GM21723 (cell line): ENCODE data around the gene ARHGAP19.
"Not testable (repeated sequence)": the region's sequence is repeated elsewhere in the genome, so short reads cannot be mapped to it uniquely, and the experiment has no call there.

Source experiments
- ATAC-seq: cut with Tn5 transposase; IDR thresholded peaks from one replicate; pipeline ENCODE4 v1.9.1; 2021; ENCODE audit warnings: mild to moderate bottlenecking, moderate library complexity; ENCODE audit not compliant: unreplicated experiment

ARHGAP19 gene

DNA sequence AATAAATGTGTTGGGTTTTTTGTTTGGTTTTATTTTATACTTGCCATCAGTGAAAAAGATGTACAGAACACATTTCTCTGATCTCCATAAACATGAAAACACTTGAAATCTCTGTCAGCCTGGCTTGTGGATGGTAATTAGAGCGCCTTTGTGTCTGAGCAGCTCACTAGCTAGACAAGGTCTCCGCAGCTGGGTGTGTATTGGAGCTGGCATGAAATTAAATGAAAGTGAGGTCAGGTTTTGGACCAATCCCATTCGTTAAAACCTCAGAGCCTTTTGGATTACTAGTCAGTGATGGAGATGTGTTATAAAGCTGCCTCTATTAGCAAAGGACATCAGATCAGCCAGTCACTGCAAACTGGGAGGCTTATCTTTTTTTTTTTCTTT is 29.4 kb upstream of the ARHGAP19 start:
- no peak for ATAC-seq

DNA sequence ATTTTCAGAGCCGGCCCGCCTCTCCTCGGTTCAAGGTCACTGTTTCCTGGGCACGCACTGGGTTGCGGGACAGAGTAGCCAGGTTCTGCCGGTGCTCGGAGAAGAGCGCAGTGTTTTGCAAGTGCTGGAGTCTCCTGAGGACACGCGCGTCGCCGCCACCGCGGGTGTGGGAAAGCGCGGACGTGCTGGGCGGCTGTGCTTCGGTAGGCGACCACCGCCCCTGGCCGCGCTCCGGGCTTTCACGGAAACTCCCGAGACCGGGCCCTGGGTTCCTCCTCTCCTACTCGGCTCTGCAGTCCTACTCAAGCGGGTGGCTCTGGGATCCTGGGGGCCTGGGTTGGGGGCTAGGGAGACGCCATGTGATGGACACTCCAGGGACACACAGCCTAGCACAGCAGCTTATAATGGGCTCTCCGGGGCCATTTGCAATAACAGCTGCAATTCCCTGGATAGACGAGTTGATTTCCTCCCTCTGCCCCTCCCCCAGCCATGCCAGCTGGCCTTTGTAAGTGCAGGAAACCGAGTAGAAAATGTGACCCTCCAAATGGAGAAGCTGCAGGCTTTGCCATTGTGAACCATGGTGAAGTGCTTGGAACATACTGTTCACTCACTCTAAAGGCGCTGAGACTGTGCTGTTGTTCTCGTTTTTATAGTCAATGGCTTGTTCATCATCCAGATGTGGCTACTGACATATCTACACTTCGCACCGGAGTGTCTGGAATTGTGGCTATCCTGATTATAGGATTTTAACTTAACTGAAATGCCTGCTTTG is 28.8 kb upstream of the ARHGAP19 start:
- ATAC-seq: no peak

DNA sequence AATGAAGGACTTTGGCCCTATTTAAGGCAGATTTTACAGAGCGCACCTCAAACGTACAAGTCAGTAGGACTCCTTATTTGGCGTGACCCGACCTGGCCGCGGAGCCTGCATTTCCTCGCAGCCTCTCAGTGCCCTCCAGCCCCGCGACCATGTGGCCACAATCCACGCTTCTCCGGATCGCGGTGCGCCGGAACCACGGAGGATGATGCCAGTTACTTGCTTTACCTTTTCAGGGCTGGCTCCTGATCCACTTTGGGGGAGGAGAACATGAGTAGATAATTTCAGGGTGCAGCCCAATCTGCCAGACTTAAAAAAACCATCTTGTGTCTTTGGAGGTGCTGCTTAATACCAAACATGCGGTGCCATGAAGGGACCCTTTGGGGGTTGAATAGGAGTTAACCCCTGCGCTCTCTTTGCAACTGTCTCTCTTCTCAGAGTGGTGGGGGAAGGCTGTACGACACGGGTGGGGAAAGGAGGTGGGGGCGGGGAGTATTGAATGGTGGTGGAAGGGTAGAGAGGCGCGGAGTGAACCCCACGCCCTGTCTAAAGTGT is 28.1 kb upstream of the ARHGAP19 start:
- no peak for ATAC-seq

DNA sequence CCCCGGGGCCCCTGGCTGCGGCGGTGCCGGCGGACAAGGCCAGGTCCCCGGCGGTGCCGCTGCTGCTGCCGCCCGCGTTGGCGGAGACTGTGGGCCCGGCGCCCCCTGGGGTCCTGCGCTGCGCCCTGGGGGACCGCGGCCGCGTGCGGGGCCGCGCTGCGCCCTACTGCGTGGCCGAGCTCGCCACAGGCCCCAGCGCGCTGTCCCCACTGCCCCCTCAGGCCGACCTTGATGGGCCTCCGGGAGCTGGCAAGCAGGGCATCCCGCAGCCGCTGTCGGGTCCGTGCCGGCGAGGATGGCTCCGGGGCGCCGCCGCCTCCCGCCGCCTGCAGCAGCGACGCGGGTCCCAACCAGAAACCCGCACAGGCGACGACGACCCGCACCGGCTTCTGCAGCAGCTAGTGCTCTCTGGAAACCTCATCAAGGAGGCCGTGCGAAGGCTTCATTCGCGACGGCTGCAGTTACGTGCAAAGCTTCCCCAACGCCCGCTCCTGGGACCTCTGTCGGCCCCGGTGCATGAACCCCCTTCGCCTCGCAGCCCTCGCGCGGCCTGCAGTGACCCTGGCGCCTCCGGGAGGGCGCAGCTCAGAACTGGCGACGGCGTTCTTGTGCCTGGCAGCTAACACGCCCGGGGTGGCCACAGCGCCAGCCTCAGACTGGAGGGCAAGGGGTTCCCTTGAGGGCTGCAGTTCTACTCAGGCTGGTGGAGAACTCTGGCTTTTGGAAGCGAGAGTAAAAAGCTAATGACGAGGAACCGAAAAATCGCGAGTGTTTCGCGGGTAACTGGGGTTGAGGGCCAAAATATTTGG is 27.4 kb upstream of the ARHGAP19 start:
- peak; percentile 42 for ATAC-seq

DNA sequence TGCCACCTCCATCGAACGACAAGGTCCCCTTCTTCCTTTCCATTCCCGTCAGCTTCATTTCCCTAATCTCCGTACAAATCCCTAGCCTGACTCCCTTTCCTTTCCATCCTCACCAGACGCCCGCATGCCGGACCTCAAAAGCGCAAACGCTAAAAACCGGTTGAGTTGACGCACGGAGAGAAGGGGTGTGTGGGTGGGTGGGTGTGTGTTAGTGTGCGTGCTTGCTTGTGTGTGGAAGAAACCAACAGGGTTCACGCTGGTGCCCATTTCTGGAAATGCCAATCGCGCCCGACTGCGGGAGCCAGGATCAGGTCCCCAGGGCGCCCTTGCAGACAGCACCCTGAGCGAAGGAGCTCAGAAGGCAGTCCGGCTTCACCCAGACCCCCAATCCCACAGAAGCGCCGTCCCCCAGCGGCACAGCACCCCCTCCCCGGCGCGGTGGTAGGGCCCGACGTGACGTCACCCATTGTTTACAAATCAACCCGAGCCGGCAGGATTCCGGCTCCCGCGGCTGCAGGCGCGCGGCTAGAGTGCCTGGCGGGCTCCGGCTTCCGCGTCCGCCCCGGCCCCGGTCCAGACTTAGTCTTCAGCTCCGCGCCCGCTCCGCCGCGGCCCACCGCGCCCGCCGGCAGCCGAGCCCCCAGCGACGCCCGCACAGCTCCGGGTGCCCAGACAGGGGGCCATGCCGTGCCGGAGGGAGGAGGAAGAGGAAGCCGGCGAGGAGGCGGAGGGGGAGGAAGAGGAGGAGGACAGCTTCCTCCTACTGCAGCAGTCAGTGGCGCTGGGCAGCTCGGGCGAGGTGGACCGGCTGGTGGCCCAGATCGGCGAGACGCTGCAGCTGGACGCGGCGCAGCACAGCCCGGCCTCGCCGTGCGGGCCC is 26.6 kb upstream of the ARHGAP19 start, which contains the start of gene FRAT1:
Gene FRAT1 (plus strand): TSS at position 500 of the 880 bp plus-strand sequence. CDS start 183 bp downstream, at position 683.
- ATAC-seq: peak; percentile 83

DNA sequence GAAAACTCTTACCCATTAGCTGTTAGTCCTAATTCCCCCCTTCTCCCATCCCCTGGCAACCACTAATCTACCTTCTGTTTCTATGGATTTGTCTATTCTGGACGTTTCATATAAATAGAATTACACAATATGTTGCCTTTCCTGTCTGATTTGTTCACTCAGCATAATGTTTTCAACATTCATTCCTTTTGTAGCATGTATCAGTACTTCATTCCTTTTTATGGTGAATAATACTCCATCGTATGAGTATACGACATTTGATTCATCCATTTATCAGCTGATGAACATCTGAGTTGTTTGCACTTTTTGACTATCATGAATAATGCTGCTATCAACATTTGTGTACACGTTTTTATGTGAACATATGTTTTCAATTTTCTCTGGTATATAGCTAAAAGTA is 22.2 kb upstream of the ARHGAP19 start:
- no peak for ATAC-seq

DNA sequence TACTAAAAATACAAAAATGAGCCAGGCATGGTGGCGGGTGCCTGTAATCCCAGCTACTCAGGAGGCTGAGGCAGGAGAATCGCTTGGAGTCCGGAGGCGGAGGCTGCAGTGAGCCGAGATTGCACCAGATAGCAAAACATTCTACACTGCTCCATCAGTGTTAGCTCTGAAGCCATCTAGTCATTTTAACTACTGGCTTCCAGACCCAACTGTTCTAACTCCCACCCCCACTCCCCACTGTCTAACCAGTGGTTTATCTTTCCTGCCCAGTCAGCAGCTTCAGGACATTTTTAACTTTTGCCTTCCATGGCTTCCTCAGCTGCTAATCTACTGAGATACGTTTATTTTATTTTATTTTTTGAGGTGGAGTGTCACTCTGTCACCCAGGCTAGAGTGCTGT is 20.5 kb upstream of the ARHGAP19 start:
- ATAC-seq: no peak

DNA sequence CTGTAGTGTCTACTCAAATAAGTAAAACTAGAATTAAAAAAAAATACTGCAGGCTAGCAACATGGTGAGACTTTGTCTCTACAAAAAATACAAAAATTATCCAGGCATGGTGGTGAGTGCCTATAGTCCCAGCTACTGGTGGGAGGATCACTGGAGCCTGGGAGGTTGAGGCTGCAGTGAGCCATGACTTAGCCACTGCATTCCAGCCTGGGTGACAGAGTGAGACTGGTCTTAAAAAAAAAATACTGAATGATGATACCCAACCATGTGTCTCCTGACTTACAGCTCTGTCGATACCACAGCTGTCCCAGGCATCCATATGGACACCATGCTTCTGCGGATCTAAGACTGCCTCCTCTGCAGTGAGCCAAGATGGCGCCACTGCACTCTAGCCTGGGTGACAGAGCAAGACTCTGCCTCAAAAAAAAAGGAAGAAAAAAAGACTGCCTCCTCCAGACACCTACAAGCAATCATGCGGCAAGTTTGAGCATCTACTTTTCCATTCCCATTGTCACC is 18.7 kb upstream of the ARHGAP19 start:
- ATAC-seq: no peak

DNA sequence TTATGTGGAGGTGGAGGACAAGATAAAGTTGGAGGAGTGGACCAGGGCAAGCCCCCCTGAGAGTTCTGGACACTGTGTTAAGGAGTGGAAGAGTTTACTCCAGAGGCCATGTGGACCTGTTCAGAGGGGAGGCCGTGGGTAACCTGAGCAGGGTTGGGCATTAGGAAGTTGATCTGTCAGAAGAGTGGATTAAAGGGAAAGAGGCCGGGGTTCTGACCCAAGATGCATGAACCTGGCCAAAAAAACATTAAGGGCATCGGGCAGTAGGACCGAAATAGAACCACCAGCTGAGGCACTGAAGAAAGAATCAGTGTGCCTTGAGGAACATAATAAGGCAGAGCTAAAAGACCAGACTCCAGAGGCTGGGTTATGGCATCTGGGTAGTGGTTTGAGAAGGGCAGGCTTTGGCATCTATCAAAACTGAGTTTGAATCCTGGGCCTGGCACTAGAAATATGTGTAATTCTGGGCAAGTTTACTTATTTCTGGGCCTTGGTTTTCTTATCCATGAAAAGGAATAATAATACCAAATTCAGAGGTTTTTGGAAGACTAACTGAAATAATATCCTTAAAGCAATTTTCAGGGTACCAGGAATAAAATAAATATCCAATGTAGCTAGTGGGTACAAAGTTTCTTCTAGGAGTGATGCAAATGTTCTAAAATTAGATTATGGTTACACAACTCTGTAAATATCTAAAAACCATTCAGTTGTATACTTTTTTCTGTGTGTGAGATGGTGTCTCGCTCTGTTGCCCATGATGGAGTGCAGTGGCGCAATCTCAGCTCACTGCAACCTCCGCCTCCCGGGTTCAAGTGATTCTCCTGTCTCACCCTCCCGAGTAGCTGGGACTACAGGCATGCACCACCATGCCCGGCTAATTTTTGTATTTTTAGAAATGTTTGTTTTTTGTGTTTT is 15.7 kb upstream of the ARHGAP19 start:
- no peak for ATAC-seq

GRCh38 chr10:97307441-97307840 is 15.0 kb upstream of the ARHGAP19 start:
- no peak for ATAC-seq

- no peak for ATAC-seq
These were observed 9.8 kb upstream of the ARHGAP19 start for GRCh38 chr10:97302088-97302791.

DNA sequence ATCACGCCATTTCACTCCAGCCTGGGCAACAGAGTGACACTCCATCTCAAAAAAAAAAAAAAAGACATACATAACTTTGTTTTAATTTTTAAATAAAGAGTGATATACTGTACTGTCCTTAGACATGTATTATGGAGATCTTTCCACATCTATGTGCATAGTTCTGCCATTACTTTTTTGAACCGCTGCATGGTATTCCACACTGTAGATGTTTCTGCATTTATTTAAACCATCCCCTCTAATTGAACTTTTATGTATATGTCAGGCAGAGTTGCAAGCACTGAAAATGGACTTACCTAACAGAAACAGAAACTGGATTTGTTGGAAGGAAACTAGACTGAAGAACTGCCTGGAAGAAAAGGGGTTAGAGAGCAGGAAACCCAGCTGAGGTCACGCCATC is 8.5 kb upstream of the ARHGAP19 start:
- no peak for ATAC-seq

GRCh38 chr10:97298223-97298571 is 5.8 kb upstream of the ARHGAP19 start:
- ATAC-seq: no peak

DNA sequence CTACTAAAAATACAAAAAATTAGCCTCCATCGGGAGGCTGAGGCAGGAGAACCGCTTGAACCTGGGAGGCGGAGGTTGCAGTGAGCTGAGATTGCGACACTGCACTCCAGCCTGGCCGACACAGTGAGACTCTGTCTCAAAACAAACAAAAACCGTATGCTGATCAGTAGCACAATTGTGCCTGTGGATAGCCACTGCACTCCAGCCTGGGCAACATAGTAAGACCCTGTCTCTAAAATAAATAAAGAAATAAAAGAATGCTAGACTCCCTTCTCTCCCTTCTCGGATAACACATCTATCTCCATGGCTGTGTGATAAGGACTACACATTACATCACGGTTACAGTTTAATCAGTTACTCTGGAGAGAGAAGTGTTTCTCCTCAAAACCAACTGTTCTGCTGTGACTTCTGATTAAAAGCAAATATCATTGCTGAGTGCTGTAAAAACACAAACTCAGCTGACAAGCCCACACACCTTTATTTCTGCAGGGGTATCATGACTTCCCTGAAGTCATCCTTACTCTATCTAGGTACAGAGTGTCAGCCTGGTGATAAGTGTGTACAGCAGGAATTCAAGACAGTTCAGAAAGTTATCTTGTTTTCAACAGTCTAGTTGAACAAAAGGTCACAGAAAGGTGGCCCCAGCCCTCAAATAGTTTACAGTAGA is 5.3 kb upstream of the ARHGAP19 start:
- no peak for ATAC-seq

- no peak for ATAC-seq
These were observed 393 bp upstream of the ARHGAP19 start for GRCh38 chr10:97292862-97293198.

- no peak for ATAC-seq
These were observed 910 bp downstream of the ARHGAP19 start for GRCh38 chr10:97291357-97292096.

DNA sequence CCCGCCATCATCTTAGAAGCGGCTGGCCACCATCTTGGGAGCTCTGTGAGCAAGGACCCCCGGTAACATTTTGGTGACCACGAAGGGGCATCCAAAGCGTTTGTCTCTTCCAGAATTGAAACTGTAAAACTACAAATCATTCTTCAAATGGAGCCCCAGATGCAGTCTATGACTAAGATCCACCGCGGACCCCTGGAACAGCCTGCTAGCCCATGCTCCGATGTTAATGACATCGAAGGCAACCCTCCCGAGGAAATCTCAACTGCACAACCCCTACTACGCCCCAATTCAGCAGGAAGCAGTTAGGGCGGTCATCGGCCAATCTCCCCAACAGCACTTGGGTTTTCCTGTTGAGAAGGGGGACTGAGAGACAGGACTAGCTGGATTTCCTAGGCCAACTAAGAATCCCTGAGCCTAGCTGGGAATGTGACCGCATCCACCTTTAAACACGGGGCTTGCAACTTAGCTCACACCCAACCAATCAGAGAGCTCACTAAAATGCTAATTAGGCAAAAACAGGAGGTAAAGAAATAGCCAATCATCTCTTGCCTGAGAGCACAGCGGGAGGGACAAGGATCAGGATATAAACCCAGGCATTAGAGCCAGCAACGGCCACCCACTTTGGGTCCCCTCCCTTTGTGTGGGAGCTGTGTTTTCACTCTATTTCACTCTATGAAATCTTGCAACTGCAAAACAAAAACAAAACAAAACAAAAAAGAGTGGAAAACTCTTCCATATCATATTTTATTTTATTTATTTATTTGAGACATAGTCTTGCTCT is 1.7 kb downstream of the ARHGAP19 start:
- ATAC-seq: not testable (repeated sequence)
